ENCODE data around the gene FAM221A. TPM values are rescaled to one million over a fixed set of nuclear protein-coding genes. Genes with fewer than 3 reads are reported as not detected.

The FAM221A gene
- total and polyA plus RNA-seq, 4 donors, result 12.1 to 21.6 (median 20.3) TPM

DNA sequence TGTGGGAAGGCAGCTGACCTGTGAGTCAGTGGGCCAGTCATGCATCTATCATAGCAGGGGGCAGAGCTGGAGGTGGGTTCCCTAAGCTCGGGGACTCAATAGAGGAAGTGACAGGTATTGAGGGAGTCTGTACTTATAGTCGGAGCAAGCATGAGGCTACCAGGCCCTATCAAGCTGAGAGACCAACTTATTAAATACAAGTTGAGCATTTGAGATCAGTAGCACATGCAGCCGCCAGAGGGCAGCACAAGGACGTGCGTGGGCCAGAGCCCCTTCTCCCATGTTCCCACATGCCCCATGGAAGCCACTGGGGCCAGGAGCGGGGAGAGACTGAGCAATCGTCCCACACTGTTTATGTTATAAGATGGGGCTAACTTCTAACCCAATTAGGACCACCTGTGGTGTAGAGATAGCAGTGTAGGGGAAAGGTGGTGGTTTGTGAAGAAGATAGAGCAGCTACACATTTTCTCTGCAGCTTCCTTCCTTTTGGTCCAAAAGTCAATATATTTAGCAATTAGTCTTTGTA is 17.0 kb downstream of the FAM221A start:
- H3K27me3 ChIP-seq (ENCODE audit: control insufficient read depth, insufficient read depth, low read length), result no peaks in the 10 kb centered on the region
- WGBS (ENCODE audit: insufficient coverage), result 13% methylated on average over 1 of the region's 7 CpGs
- no peak overlapping the region for H3K27ac ChIP-seq (ENCODE audit: low read depth, low read length)
- H3K36me3 ChIP-seq (ENCODE audit: control insufficient read depth, insufficient read depth, low read length), result peaks cover 14% of the 10 kb centered on the region
- no peak overlapping the region for H3K4me3 ChIP-seq (ENCODE audit: low read depth, low read length)
- no peaks in the 10 kb centered on the region for H3K4me1 ChIP-seq (ENCODE audit: control insufficient read depth, insufficient read depth, low read length)
- DNase-seq (ENCODE audit: low read depth in 4 of 6, low spot score in 6 of 6), result peak in 2 of 6 donors; percentile 18 to 45
- no peaks in the 10 kb centered on the region for H3K9me3 ChIP-seq (ENCODE audit: control insufficient read depth, insufficient read depth, low read length)

DNA sequence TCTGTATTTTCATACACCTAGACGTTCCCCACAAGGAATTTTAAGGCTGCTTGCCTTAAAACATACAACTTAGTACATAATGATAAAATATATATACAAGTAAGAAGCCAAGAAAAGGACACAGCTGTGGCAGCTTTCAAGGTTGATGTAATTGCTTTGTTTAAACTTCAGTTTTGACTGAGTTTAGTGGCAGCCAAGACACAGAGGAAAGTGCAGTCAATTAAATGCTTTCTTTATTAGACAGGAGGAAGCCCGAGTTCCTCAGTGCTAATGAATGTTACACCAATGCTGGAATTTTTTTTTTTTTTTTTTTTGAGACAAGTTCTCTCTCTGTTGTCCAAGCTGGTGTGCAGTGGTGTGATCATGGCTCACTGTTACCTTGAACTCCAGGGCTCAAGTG is 18.8 kb downstream of the FAM221A start:
- no peaks in the 10 kb centered on the region for H3K4me1 ChIP-seq (ENCODE audit: control insufficient read depth, insufficient read depth, low read length)
- no peaks in the 10 kb centered on the region for H3K27me3 ChIP-seq (ENCODE audit: control insufficient read depth, insufficient read depth, low read length)
- no peak overlapping the region for H3K27ac ChIP-seq (ENCODE audit: low read depth, low read length)
- DNase-seq (ENCODE audit: low read depth in 4 of 6, low spot score in 6 of 6), result no peak
- H3K4me3 ChIP-seq (ENCODE audit: low read depth, low read length), result no peak overlapping the region
- H3K36me3 ChIP-seq (ENCODE audit: control insufficient read depth, insufficient read depth, low read length), result peaks cover 19% of the 10 kb centered on the region
- no peaks in the 10 kb centered on the region for H3K9me3 ChIP-seq (ENCODE audit: control insufficient read depth, insufficient read depth, low read length)
- no CpG with 5 or more reads among the region's 2 CpGs for WGBS (ENCODE audit: insufficient coverage)

DNA sequence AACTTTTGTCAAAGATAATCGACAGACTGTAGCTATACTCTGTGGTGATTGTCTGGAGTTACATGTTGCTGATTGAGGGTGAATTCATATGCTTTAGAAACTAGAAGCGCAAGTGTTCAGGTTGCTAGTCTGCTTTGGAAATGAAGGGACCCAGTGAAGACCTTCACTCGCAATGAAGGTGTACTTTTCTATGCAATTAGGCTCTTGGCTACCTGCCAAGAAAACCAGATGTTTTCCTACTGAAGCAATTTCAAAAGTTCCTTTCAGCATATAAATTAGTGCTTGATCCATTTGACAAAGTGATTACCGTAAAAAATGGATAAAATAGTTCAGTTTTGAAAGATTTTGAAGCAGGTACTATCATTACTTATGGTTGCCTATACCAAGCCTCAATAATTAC is 20.0 kb downstream of the FAM221A start:
- Histone ChIP-seq H3K27me3 (ENCODE audit: control insufficient read depth, insufficient read depth, low read length) (no peaks in the 10 kb centered on the region), H3K27ac (ENCODE audit: low read depth, low read length) (no peak overlapping the region), H3K4me1 (ENCODE audit: control insufficient read depth, insufficient read depth, low read length) (no peaks in the 10 kb centered on the region), H3K9me3 (ENCODE audit: control insufficient read depth, insufficient read depth, low read length) (peaks cover 2% of the 10 kb centered on the region), H3K4me3 (ENCODE audit: low read depth, low read length) (no peak overlapping the region), H3K36me3 (ENCODE audit: control insufficient read depth, insufficient read depth, low read length) (peaks cover 23% of the 10 kb centered on the region)
- WGBS (ENCODE audit: insufficient coverage), result 58% methylated on average over 2 of the region's 4 CpGs
- DNase-seq (ENCODE audit: low read depth in 4 of 6, low spot score in 6 of 6), result peak in 2 of 6 donors; percentile 4 to 53

DNA sequence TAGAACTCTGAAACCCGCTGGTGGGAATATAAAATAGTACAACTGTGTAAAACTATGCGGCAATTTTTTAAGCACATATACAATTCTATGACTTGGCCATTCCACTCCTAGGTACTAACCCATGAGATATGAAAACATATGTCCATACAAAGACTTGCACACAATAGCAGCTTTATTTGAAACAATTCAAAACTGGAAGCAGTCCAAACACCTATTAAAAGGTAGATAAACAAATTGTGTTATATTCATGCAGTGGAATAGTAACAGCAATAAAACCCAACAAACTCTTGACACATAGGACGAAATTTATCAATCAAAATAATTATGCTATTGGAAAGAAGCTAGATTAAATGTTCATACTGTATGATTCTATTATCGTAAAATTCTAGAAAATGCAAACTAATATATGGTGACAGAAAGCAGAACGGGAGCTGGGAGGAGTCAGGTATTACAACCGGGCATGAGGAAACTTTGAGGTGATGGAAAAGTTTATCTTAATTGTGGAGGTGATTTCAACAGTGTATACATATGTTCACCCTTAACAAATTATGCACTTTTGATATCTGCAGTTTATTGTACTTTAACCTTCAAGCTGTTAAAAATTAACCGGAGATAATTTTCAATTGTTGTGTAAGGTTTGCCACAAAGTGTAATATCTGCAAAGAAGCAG is 29.2 kb downstream of the FAM221A start:
- Histone ChIP-seq H3K27ac (ENCODE audit: low read depth, low read length) (no peak overlapping the region), H3K4me1 (ENCODE audit: control insufficient read depth, insufficient read depth, low read length) (no peaks in the 10 kb centered on the region), H3K36me3 (ENCODE audit: control insufficient read depth, insufficient read depth, low read length) (peaks cover 11% of the 10 kb centered on the region), H3K27me3 (ENCODE audit: control insufficient read depth, insufficient read depth, low read length) (no peaks in the 10 kb centered on the region), H3K4me3 (ENCODE audit: low read depth, low read length) (no peak overlapping the region), H3K9me3 (ENCODE audit: control insufficient read depth, insufficient read depth, low read length) (peaks cover 13% of the 10 kb centered on the region)
- DNase-seq (ENCODE audit: low read depth in 4 of 6, low spot score in 6 of 6), result no peak
- no CpG with 5 or more reads among the region's 7 CpGs for WGBS (ENCODE audit: insufficient coverage)

DNA sequence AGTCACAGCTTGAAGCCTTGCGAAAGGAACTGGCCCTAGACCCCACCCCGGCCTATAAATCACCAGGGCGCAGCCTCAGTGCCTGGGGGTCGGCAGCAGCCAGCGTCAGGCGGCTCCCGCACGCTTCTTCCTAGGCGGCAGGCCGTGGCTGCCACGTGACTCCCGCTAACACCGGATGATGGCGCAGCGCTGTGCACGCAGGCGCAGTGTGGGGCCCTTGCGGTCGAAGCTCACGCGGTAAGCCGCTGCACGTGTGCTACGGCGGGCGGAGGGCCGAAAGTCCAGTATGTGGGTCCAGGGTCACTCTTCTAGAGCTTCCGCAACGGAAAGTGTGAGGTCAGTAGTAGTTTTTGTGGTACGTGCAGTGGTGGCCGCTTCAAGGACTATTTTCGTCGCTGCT is 30.0 kb downstream of the FAM221A start, which contains the start of gene STK31:
Gene STK31 (plus strand): TSS at position 220 of the 400 bp plus-strand sequence. CDS start 67 bp downstream, at position 287.
- DNase-seq (ENCODE audit: low read depth in 4 of 6, low spot score in 6 of 6), result no peak
- no peak within 1 kb of the TSS for H3K4me3 ChIP-seq (ENCODE audit: low read depth, low read length)
- 90% methylated on average over 30 of the region's 33 CpGs for whole genome bisulfite sequencing (ENCODE audit: insufficient coverage)
- no peak within 1 kb of the TSS for H3K27ac ChIP-seq (ENCODE audit: low read depth, low read length)
- H3K27me3 ChIP-seq (ENCODE audit: control insufficient read depth, insufficient read depth, low read length), result no peaks in the 10 kb centered on the region
- peaks cover 7% of the 10 kb centered on the region for H3K36me3 ChIP-seq (ENCODE audit: control insufficient read depth, insufficient read depth, low read length)
- H3K9me3 ChIP-seq (ENCODE audit: control insufficient read depth, insufficient read depth, low read length), result peaks cover 11% of the 10 kb centered on the region
- no peaks in the 10 kb centered on the region for H3K4me1 ChIP-seq (ENCODE audit: control insufficient read depth, insufficient read depth, low read length)

DNA sequence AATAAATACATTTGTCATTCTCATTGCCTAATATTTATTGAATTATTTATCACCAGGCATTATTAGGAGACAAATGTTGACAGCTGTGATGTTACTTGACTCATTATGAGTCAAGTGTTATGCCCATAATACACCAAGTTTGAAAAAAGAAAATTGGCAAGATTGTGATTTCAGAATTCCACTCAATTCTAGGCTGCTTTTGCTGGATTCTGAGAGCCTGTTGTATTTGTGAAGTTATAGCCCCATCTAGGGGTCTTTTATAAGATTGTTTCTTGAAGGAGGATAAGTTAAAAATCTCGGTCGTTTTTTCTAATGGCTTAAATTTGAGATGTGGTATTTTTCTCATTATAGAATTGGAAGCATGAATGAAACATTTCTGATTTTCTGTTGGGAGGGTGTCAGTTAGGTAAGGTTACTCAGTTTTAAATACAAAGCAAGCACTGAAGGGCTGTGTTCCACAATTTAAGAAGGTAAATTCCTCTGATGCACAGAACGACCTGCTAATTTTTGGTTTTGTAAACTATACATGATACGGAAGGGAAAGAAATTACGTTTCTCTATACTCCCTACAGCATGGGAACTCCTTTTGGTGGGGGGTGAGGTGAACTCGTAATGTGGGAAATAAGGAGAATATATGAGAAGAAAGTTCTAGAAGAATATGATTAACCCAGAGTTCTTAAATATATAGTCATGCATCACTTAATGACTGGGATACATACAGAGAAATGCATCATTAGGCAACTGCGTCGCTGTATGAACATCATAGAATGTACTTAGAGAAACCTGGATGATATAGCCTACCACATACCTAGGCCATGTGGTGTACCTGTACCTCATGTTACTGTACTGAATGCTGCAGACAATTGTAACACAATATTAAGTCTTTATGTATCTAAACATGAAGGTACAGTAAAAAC is 32.6 kb downstream of the FAM221A start:
- DNase-seq (ENCODE audit: low read depth in 4 of 6, low spot score in 6 of 6), result peak; percentile 6 to 92 (median 52)
- Histone ChIP-seq H3K27me3 (ENCODE audit: control insufficient read depth, insufficient read depth, low read length) (no peaks in the 10 kb centered on the region), H3K4me1 (ENCODE audit: control insufficient read depth, insufficient read depth, low read length) (no peaks in the 10 kb centered on the region), H3K4me3 (ENCODE audit: low read depth, low read length) (no peak overlapping the region), H3K27ac (ENCODE audit: low read depth, low read length) (no peak overlapping the region), H3K9me3 (ENCODE audit: control insufficient read depth, insufficient read depth, low read length) (no peaks in the 10 kb centered on the region), H3K36me3 (ENCODE audit: control insufficient read depth, insufficient read depth, low read length) (peaks cover 3% of the 10 kb centered on the region)
- 5% methylated on average over 2 of the region's 8 CpGs for WGBS (ENCODE audit: insufficient coverage)

DNA sequence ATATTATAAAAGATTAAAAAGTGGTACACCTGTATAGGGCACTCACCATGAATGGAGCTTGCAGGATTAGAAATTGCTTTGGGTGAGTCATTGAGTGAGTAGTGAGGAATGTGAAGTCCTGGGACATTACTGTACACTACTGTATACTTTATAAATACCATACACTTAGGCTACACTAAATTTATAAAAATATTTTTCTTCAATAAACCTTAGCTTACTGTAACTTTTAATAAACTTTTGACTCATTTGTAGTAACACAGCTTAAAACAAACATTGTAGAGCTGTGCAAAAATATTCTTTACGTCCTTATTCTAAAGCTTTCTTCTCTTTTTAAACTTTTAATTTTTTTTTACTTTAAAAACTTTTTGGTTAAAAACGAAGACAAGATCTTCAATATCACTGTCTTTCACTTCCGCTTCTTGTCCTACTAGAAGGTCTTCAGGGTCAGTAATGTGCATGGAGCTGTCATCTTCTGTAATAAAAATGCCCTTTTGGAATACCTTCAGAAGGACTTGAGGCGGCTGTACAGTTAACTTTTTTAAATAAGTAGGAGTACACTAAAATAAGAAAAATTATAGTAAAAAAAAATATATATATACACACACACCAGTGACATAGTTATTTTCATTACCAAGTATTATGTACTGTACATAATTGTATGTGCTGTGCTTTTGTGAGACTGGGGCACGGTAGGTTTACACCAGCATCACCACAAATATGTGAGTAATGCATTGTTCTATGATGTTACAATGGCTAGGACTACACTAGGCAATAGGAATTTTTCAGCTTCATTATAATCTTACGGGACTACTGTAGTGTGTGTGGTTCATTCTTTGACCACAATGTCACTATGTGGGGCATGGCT is 33.5 kb downstream of the FAM221A start:
- no peak overlapping the region for H3K4me3 ChIP-seq (ENCODE audit: low read depth, low read length)
- no peak for DNase-seq (ENCODE audit: low read depth in 4 of 6, low spot score in 6 of 6)
- H3K4me1 ChIP-seq (ENCODE audit: control insufficient read depth, insufficient read depth, low read length), result no peaks in the 10 kb centered on the region
- no CpG with 5 or more reads among the region's 6 CpGs for WGBS (ENCODE audit: insufficient coverage)
- H3K36me3 ChIP-seq (ENCODE audit: control insufficient read depth, insufficient read depth, low read length), result peaks cover 3% of the 10 kb centered on the region
- H3K27me3 ChIP-seq (ENCODE audit: control insufficient read depth, insufficient read depth, low read length), result no peaks in the 10 kb centered on the region
- H3K27ac ChIP-seq (ENCODE audit: low read depth, low read length), result no peak overlapping the region
- no peaks in the 10 kb centered on the region for H3K9me3 ChIP-seq (ENCODE audit: control insufficient read depth, insufficient read depth, low read length)

DNA sequence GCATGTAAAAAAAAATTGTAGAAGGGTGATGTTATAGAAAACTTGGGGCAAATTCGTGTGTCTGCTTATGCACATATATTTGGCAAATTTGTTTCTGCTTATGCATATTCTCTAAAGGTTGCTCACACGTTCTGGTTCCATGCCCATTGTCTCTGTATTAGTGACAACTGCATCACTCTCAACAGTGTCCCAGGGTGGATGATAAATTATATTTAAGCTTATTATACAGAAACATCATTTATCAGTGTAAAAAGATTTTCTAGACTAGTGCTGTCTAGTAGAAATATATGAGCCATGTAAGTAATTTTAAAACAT is 34.1 kb downstream of the FAM221A start:
- DNase-seq (ENCODE audit: low read depth in 4 of 6, low spot score in 6 of 6), result no peak
- peaks cover 3% of the 10 kb centered on the region for H3K36me3 ChIP-seq (ENCODE audit: control insufficient read depth, insufficient read depth, low read length)
- H3K27me3 ChIP-seq (ENCODE audit: control insufficient read depth, insufficient read depth, low read length), result no peaks in the 10 kb centered on the region
- H3K9me3 ChIP-seq (ENCODE audit: control insufficient read depth, insufficient read depth, low read length), result no peaks in the 10 kb centered on the region
- no CpG with 5 or more reads among the region's 2 CpGs for WGBS (ENCODE audit: insufficient coverage)
- no peaks in the 10 kb centered on the region for H3K4me1 ChIP-seq (ENCODE audit: control insufficient read depth, insufficient read depth, low read length)
- no peak overlapping the region for H3K4me3 ChIP-seq (ENCODE audit: low read depth, low read length)
- no peak overlapping the region for H3K27ac ChIP-seq (ENCODE audit: low read depth, low read length)

DNA sequence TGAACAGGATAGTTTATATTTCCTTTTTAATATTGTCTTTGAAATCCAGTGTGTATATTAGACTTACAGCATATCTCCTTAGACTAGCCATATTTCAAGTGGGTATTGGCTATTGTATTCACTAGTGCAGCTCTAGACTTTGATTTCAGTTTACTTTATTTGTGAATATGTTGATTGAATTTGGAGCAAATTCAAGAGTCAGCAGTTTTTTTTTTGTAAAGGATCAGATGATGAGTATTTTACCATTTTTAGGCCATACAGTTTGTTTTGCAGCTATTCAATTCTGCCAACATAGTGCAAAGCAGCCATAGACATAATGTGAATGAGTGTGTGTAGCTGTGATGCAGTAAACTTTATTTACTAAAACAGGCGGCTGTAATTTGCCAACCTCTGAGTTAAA is 34.6 kb downstream of the FAM221A start:
- Histone ChIP-seq H3K9me3 (ENCODE audit: control insufficient read depth, insufficient read depth, low read length) (no peaks in the 10 kb centered on the region), H3K27me3 (ENCODE audit: control insufficient read depth, insufficient read depth, low read length) (no peaks in the 10 kb centered on the region), H3K4me3 (ENCODE audit: low read depth, low read length) (no peak overlapping the region), H3K36me3 (ENCODE audit: control insufficient read depth, insufficient read depth, low read length) (peaks cover 3% of the 10 kb centered on the region), H3K27ac (ENCODE audit: low read depth, low read length) (no peak overlapping the region), H3K4me1 (ENCODE audit: control insufficient read depth, insufficient read depth, low read length) (no peaks in the 10 kb centered on the region)
- no peak for DNase-seq (ENCODE audit: low read depth in 4 of 6, low spot score in 6 of 6)
- no CpG with 5 or more reads among the region's 1 CpG for WGBS (ENCODE audit: insufficient coverage)

Measured in spinal cord (tissue), 10 donors.